Fibroblast of the aortic adventitia (primary cell): ENCODE results near the gene VPS26B. TPM values are rescaled to one million over a fixed set of nuclear protein-coding genes. Genes with fewer than 3 reads are reported as not detected.
A peak's percentile ranks its signal among the peaks of the same experiment; 100 is the strongest.

ENCODE experiments used
- DNase-seq: peaks from one replicate; pipeline ENCODE4 v3.0.0-alpha.2; 2010; ENCODE audit warnings: low read depth
- H3K4me3 ChIP-seq: 2 replicates; pipeline ENCODE4 v1.5.1; 2011; ENCODE audit warnings: low read depth, mild to moderate bottlenecking, control low read depth, low read length, moderate library complexity
- total RNA-seq: library from RNA; depleted of rRNA; stranded (reverse); fragments of >200 nt; gene quantifications from 2 replicates; pipeline ENCODE4 v1.2.3, GENCODE V29; 2012; ENCODE audit warnings: low replicate concordance
- TF ChIP-seq, protein P1 (sequence below): IDR thresholded peaks from 2 replicates; pipeline ENCODE4 v1.5.1; 2011; ENCODE audit warnings: mild to moderate bottlenecking, low read length, control low read depth, inconsistent platforms; ENCODE audit not compliant: insufficient read depth

Gene VPS26B
- total RNA-seq, 1 donor, result 41.7 TPM

DNA sequence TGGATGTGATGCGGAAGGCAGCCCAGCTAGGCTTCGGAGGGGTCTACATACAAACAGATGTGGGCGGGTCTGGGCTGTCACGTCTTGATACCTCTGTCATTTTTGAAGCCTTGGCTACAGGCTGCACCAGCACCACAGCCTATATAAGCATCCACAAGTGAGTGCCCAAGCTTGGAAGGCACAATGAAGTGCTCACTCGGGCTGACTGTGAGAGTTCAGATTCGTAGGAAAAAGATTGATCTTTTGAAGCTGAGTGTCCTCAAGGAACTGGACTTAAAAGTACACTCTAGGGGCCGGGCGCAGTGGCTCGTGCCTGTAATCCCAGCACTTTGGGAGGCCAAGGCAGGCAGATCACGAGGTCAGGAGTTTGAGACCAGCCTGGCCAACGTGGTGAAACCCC lies 32.6 kb downstream of the VPS26B start:
- no peak overlapping the region for H3K4me3 ChIP-seq
- DNase-seq, result no peak
- TF ChIP-seq, protein P1, sequence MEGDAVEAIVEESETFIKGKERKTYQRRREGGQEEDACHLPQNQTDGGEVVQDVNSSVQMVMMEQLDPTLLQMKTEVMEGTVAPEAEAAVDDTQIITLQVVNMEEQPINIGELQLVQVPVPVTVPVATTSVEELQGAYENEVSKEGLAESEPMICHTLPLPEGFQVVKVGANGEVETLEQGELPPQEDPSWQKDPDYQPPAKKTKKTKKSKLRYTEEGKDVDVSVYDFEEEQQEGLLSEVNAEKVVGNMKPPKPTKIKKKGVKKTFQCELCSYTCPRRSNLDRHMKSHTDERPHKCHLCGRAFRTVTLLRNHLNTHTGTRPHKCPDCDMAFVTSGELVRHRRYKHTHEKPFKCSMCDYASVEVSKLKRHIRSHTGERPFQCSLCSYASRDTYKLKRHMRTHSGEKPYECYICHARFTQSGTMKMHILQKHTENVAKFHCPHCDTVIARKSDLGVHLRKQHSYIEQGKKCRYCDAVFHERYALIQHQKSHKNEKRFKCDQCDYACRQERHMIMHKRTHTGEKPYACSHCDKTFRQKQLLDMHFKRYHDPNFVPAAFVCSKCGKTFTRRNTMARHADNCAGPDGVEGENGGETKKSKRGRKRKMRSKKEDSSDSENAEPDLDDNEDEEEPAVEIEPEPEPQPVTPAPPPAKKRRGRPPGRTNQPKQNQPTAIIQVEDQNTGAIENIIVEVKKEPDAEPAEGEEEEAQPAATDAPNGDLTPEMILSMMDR, result no peak

DNA sequence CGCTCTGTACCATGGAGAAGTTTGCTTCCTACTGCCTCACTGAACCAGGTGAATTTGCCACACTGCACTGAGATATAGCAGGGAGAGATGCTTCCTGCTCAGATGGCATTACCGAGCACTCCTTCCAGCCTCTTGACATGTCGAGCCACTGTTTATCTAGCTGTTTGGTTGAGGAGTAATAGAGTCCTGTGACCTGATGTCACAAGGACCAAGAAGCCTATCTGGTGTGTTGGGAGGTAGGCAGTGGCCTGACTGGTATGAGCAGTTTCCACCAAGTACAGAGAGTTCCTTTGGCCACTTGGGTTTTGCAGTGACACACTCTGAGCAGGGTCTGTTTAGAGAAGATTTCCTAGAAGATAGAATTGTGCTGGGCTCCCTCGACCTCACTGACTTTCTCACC lies 34.1 kb downstream of the VPS26B start:
- H3K4me3 ChIP-seq, result no peak overlapping the region
- no peak for DNase-seq
- TF ChIP-seq, protein P1, result no peak

DNA sequence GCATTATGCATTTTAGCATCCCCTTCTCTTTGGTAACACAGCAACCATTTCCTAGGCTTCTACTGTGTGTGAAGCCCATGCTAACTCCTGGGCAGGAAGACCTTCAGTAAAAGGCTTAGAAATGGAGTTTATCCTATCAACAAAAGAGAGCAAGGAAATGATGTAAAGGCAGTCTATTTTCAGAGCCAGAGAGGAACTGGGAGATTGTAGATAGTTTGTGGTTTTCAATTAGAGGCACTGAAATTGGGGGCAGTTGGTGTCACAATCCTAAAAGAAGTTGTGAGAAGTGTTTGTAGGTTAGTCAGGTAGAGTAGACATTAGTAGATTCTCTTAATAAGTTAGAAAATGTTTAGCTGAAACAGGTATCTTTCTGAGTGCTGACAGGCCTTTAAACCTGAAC lies 36.0 kb downstream of the VPS26B start:
- no peak for DNase-seq
- TF ChIP-seq, protein P1, result no peak

DNA sequence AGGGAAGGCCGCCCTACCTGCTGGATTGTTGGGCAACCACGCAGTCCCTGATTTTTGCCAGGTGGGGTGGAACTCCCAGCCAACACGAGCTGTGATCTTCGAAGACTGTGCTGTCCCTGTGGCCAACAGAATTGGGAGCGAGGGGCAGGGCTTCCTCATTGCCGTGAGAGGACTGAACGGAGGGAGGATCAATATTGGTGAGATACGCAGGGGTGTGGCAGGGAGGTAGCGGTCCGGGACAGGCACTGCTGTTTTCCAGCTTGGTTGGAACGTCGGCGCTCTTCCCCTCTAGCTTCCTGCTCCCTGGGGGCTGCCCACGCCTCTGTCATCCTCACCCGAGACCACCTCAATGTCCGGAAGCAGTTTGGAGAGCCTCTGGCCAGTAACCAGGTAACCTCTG lies 36.5 kb downstream of the VPS26B start:
- H3K4me3 ChIP-seq, result no peak overlapping the region
- DNase-seq, result no peak
- TF ChIP-seq, protein P1, result no peak

More for the DNA sequence above, 36.0 kb downstream of the VPS26B start:
- no peak overlapping the region for H3K4me3 ChIP-seq

DNA sequence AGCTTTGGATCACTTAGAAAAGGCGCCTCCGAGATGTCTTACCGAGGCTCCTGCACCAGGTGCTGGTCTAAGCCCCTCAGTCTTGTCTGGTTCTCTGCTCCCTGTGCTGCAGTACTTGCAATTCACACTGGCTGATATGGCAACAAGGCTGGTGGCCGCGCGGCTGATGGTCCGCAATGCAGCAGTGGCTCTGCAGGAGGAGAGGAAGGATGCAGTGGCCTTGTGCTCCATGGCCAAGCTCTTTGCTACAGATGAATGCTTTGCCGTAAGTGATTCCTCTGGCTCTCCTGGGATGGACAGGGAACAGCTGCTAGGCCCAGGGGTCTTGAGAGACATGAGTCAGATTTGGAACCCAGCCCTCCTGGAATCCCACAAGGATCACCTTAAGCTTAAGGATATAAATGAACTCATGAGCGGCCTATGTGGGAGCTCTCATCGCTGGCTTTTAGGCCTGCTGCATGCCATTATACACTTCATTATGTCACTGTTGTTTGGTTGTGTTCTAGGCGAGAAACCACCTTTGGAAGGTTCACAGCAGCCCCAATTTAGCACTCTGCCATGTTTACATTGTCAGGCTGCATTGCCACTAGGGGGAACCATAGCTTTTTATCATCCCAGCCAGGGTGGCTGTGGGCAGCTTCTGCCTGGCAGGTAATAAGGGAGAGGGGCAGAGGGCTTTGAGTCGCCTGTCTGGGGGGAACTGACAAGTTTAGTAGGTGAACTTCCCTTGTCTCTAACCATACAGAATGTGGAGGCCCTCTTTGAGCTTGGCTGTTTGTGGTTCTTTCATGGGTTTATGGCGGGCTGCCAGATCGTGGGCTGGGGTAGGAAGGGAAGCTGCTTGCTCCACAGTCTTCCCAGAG lies 37.4 kb downstream of the VPS26B start:
- DNase-seq, result peak; percentile 11
- TF ChIP-seq, protein P1, result peak; percentile 46
- H3K4me3 ChIP-seq, result no peak overlapping the region

DNA sequence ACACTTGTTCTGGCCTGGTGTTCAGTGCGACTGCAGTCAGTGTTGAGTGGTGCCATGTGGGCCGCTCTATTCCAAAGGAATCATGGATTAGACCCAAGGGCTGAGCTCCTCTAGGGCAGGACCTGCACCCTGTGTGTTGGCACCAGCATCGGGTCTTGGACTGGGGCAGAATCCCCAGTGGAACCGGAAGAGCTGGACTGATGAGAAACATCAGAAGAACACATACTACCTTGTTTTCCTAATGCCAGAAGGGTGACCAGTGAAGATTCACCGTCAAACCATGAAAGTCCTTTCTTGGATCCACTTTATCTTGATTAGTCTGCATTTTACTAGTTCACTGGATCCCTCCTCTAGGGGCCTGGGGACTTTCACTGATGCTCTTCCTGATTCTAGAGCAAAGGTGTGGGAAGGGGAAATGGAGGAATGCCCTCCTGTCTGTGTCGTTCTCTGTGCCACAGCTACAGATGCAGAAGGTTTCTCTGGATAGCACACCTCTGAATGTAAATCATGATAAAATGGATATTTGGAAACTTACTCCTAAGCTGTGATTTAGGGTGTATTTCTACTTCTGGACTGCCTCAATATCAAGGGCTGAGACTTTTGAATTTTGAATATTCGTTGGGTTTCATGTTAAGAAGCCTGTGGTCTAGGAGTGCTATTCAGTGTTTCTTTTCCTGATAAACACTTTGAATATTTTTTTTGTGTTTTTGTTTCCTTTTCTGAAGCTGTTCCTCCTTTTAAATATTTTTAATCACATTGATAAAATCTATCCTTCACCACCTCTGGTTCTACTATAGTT lies 40.7 kb downstream of the VPS26B start:
- no peak for DNase-seq
- no peak overlapping the region for H3K4me3 ChIP-seq
- TF ChIP-seq, protein P1, result no peak
